MM.1S (cell line): ENCODE results near the gene RSPH1.

Experiments used
- DNase-seq: peaks from one replicate; pipeline ENCODE4 v3.0.0-alpha.2; 2015
- H2AFZ ChIP-seq: fragments of 300-600 bp; sonication (generic); 2 replicates; pipeline ENCODE4 v1.6.0; 2016; ENCODE audit warnings: antibody characterized with exemption, low read length
- H3F3A ChIP-seq: fragments of 300-600 bp; sonication (generic); 2 replicates; pipeline ENCODE4 v1.6.1; 2016; ENCODE audit warnings: mild to moderate bottlenecking, antibody characterized with exemption, low read length, moderate library complexity, mixed read lengths; ENCODE audit not compliant: insufficient read depth
- H3K27ac ChIP-seq: fragments of 300-600 bp; sonication (generic); 2 replicates; pipeline ENCODE4 v1.5.1; 2016; ENCODE audit warnings: mild to moderate bottlenecking, low read length
- H3K27me3 ChIP-seq: fragments of 300-600 bp; sonication (generic); replicated peaks from 2 replicates; pipeline ENCODE4 v1.6.0; 2016; ENCODE audit warnings: low read length; ENCODE audit not compliant: insufficient read depth
- H3K36me3 ChIP-seq: fragments of 300-600 bp; sonication (generic); replicated peaks from 2 replicates; pipeline ENCODE4 v1.6.1; 2016; ENCODE audit warnings: mild to moderate bottlenecking, low read length, mixed read lengths; ENCODE audit not compliant: insufficient read depth
- H3K4me1 ChIP-seq: fragments of 300-600 bp; sonication (generic); 2 replicates; pipeline ENCODE4 v1.6.1; 2016; ENCODE audit warnings: low read length, mixed read lengths
- H3K4me2 ChIP-seq: fragments of 300-600 bp; sonication (generic); 2 replicates; pipeline ENCODE4 v1.6.0; 2016; ENCODE audit warnings: low read depth, low read length
- H3K4me3 ChIP-seq: fragments of 300-600 bp; sonication (generic); 2 replicates; pipeline ENCODE4 v1.5.1; 2016; ENCODE audit warnings: low read length, mixed read lengths
- H3K79me2 ChIP-seq: fragments of 300-600 bp; sonication (generic); 2 replicates; pipeline ENCODE4 v1.6.1; 2016; ENCODE audit warnings: mixed run types, low read length, mixed read lengths
- H3K9ac ChIP-seq: fragments of 300-600 bp; sonication (generic); 2 replicates; pipeline ENCODE4 v1.6.1; 2016; ENCODE audit warnings: low read length, mixed read lengths
- H3K9me2 ChIP-seq: fragments of 300-600 bp; sonication (generic); replicated peaks from 2 replicates; pipeline ENCODE4 v1.6.1; 2016; ENCODE audit warnings: mild to moderate bottlenecking, low read length, mixed read lengths; ENCODE audit not compliant: insufficient read depth
- H3K9me3 ChIP-seq: fragments of 300-600 bp; sonication (generic); replicated peaks from 2 replicates; pipeline ENCODE4 v1.6.1; 2016; ENCODE audit warnings: mild to moderate bottlenecking, low read length, mixed read lengths; ENCODE audit not compliant: insufficient read depth
- H4K20me1 ChIP-seq: fragments of 300-600 bp; sonication (generic); 2 replicates; pipeline ENCODE4 v1.6.1; 2016; ENCODE audit warnings: mild to moderate bottlenecking, low read length, moderate library complexity, mixed read lengths; ENCODE audit not compliant: insufficient read depth
- CTCF ChIP-seq: fragments of 300-600 bp; sonication (generic); IDR thresholded peaks from 2 replicates; pipeline ENCODE4 v1.5.1; 2016; ENCODE audit warnings: antibody characterized with exemption, low read length, mixed read lengths
- EZH2 ChIP-seq: fragments of 300-600 bp; sonication (generic); optimal IDR thresholded peaks from 2 replicates; pipeline ENCODE3; 2017; ENCODE audit warnings: low read depth, mild to moderate bottlenecking, antibody characterized with exemption, low read length, mixed read lengths
- EZH2phosphoT487 ChIP-seq: fragments of 300-600 bp; sonication (generic); IDR thresholded peaks from 2 replicates; pipeline ENCODE4 v1.6.1; 2018; ENCODE audit warnings: antibody characterized with exemption, low read length

The RSPH1 gene

GRCh38 chr21:42486072-42486471 lies 10.0 kb downstream of the RSPH1 start:
- H3K9ac ChIP-seq: no peak overlapping the region
- peaks cover 52% of the 10 kb centered on the region for H3K27me3 ChIP-seq
- H3K36me3 ChIP-seq: no peaks in the 10 kb centered on the region
- TF ChIP-seq EZH2 (no peak), CTCF (no peak), EZH2phosphoT487 (no peak)
- H3F3A ChIP-seq: no peaks in the 10 kb centered on the region
- no peaks in the 10 kb centered on the region for H3K4me1 ChIP-seq
- H3K9me2 ChIP-seq: no peaks in the 10 kb centered on the region
- H4K20me1 ChIP-seq: no peaks in the 10 kb centered on the region
- no peak overlapping the region for H2AFZ ChIP-seq
- DNase-seq: no peak
- H3K27ac ChIP-seq: no peak overlapping the region
- no peak overlapping the region for H3K4me2 ChIP-seq
- H3K9me3 ChIP-seq: no peaks in the 10 kb centered on the region
- no peaks in the 10 kb centered on the region for H3K79me2 ChIP-seq
- no peak overlapping the region for H3K4me3 ChIP-seq

GRCh38 chr21:42484966-42485365 lies 11.1 kb downstream of the RSPH1 start:
- Histone ChIP-seq H3K9ac (no peak overlapping the region), H3K4me2 (no peak overlapping the region), H3K79me2 (no peaks in the 10 kb centered on the region), H4K20me1 (no peaks in the 10 kb centered on the region), H3K36me3 (no peaks in the 10 kb centered on the region), H3K9me2 (no peaks in the 10 kb centered on the region), H3K9me3 (no peaks in the 10 kb centered on the region), H3K27ac (no peak overlapping the region), H3K4me3 (no peak overlapping the region), H3K4me1 (no peaks in the 10 kb centered on the region), H3K27me3 (peaks cover 44% of the 10 kb centered on the region), H2AFZ (no peak overlapping the region), H3F3A (no peaks in the 10 kb centered on the region)
- TF ChIP-seq EZH2: no peak
- TF ChIP-seq CTCF: no peak
- no peak for TF ChIP-seq EZH2phosphoT487
- DNase-seq: no peak

- Histone ChIP-seq H3K4me3 (no peak overlapping the region), H3K27ac (no peak overlapping the region), H3K79me2 (no peaks in the 10 kb centered on the region), H3K9ac (no peak overlapping the region), H4K20me1 (no peaks in the 10 kb centered on the region), H2AFZ (no peak overlapping the region), H3K4me1 (peaks cover 11% of the 10 kb centered on the region), H3K9me3 (no peaks in the 10 kb centered on the region), H3K36me3 (no peaks in the 10 kb centered on the region), H3F3A (peaks cover 9% of the 10 kb centered on the region; the same call in 1 of the 2 replicates), H3K27me3 (peaks cover 32% of the 10 kb centered on the region), H3K4me2 (no peak overlapping the region), H3K9me2 (no peaks in the 10 kb centered on the region)
- TF ChIP-seq EZH2phosphoT487: no peak
- DNase-seq: no peak
These were observed 14.9 kb downstream of the RSPH1 start for GRCh38 chr21:42481169-42481568.

GRCh38 chr21:42480736-42481135 lies 15.3 kb downstream of the RSPH1 start:
- H3K9ac ChIP-seq: no peak overlapping the region
- H3K4me1 ChIP-seq: peaks cover 11% of the 10 kb centered on the region
- no peaks in the 10 kb centered on the region for H3K9me3 ChIP-seq
- H2AFZ ChIP-seq: no peak overlapping the region
- H3K27me3 ChIP-seq: peaks cover 27% of the 10 kb centered on the region
- no peak overlapping the region for H3K4me2 ChIP-seq
- no peaks in the 10 kb centered on the region for H3K9me2 ChIP-seq
- no peaks in the 10 kb centered on the region for H4K20me1 ChIP-seq
- H3K27ac ChIP-seq: no peak overlapping the region
- no peak overlapping the region for H3K4me3 ChIP-seq
- no peaks in the 10 kb centered on the region for H3K79me2 ChIP-seq
- TF ChIP-seq EZH2: no peak
- TF ChIP-seq CTCF: no peak
- TF ChIP-seq EZH2phosphoT487: no peak
- H3K36me3 ChIP-seq: no peaks in the 10 kb centered on the region
- H3F3A ChIP-seq: peaks cover 9% of the 10 kb centered on the region; the same call in 1 of the 2 replicates
- DNase-seq: no peak
